Endodermal cell (in vitro differentiated cells): ENCODE data around the gene NDEL1. TPM values are rescaled to one million over a fixed set of nuclear protein-coding genes. Genes with fewer than 3 reads are reported as not detected.

ENCODE experiments used
- DNase-seq: peaks from one replicate; pipeline ENCODE4 v3.0.0-alpha.2; 2017
- H3K27ac ChIP-seq: 2 replicates; pipeline ENCODE4 v1.5.1; 2013; ENCODE audit warnings: mild to moderate bottlenecking, low read depth, low read length, moderate library complexity
- H3K27me3 ChIP-seq: 2 replicates; pipeline ENCODE4 v1.6.1; 2013; ENCODE audit warnings: mild to moderate bottlenecking, low read length, moderate library complexity; ENCODE audit not compliant: insufficient read depth, control insufficient read depth, poor library complexity, severe bottlenecking
- H3K36me3 ChIP-seq: 2 replicates; pipeline ENCODE4 v1.7.0; 2013; ENCODE audit warnings: mild to moderate bottlenecking, low read length, moderate library complexity; ENCODE audit not compliant: control insufficient read depth, insufficient read depth
- H3K4me1 ChIP-seq: one replicate; pipeline ENCODE4 v1.7.0; 2013; ENCODE audit warnings: low read length; ENCODE audit not compliant: control insufficient read depth, insufficient read depth
- H3K4me3 ChIP-seq: 2 replicates; pipeline ENCODE4 v1.5.1; 2013; ENCODE audit warnings: mild to moderate bottlenecking, low read length, moderate library complexity
- H3K9ac ChIP-seq: 2 replicates; pipeline ENCODE4 v1.6.1; 2013; ENCODE audit warnings: mild to moderate bottlenecking, low read length, moderate library complexity; ENCODE audit not compliant: poor library complexity, severe bottlenecking; ENCODE audit errors: extremely low read depth
- H3K9me3 ChIP-seq: 2 replicates; pipeline ENCODE4 v1.6.1; 2013; ENCODE audit warnings: mild to moderate bottlenecking, low read length, moderate library complexity; ENCODE audit not compliant: control insufficient read depth
- H3K27ac Mint-ChIP-seq: 2 replicates; pipeline ENCODE4 v1.8.0; 2020; ENCODE audit warnings: mixed read lengths
- H3K27me3 Mint-ChIP-seq: 2 replicates; pipeline ENCODE4 v1.8.0; 2021; ENCODE audit warnings: mild to moderate bottlenecking, mixed read lengths; ENCODE audit not compliant: insufficient read depth
- H3K36me3 Mint-ChIP-seq: 2 replicates; pipeline ENCODE4 v1.8.0; 2020; ENCODE audit warnings: low read depth, mixed read lengths
- H3K4me1 Mint-ChIP-seq: 2 replicates; pipeline ENCODE4 v1.8.0; 2020; ENCODE audit warnings: mixed read lengths
- H3K4me3 Mint-ChIP-seq: 2 replicates; pipeline ENCODE4 v1.8.0; 2020; ENCODE audit warnings: mild to moderate bottlenecking, moderate library complexity, mixed read lengths
- H3K9me3 Mint-ChIP-seq: 2 replicates; pipeline ENCODE4 v1.8.0; 2020; ENCODE audit warnings: mild to moderate bottlenecking, mixed read lengths
- WGBS, 2 experiments: methylation state at CpG; one replicate each; pipeline versions ENCODE4 v1.1.5 to v1.1.7; 2013; ENCODE audit warnings: missing lambda C conversion rate in 2 of 2, mixed read lengths in 1 of 2; ENCODE audit not compliant: insufficient coverage in 1 of 2, insufficient read length in 1 of 2; 5-methylcytosine and 5-hydroxymethylcytosine counted together
- total RNA-seq, 2 donors: library from RNA; stranded (reverse); fragmentation: NEBNext Ultra II Directional in 1 of 2; extraction: Animal tissue kit (Norgen Biotek cat#: 25700) in 1 of 2; gene quantifications; 2 replicates in 1 of 2; 3 replicates in 1 of 2; pipeline ENCODE4 v1.2.1, GENCODE V29; 2021
- TF ChIP-seq, protein P1 (sequence below): fragments of 200-600 bp; sonication (generic); conservative IDR thresholded peaks from 2 replicates; pipeline ENCODE4 v1.5.0; 2021; ENCODE audit warnings: antibody characterized with exemption, mild to moderate bottlenecking

Gene NDEL1
- total RNA-seq, 2 donors from 2014 or later: 60.4 to 61.2 TPM

DNA sequence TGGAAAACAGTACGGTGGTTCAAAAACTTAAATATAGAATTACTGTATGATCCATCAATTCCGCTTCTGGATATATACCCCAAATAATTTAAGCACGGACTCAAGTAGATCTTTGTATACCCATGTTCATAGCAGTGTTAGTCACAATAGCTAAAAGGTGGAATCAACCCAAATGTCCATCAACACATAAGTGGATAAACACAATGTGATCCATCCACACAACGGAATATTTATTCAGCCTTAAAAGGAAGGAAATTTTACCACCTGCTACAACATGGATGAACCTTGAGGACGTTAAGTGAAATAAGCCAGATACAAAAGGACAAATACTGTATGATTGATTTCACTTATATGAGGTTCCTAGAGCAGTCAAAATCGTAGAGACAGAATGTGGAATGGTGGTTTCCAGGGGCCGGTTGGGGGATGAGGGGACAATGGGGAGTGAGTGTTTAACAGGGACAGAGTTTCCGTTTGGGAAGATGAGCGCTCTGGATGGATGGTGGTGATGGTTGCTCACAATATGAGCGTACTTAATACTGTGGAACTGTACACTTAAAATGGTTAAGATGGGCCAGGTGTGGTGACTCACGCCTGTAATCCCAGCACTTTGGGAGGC is 32.7 kb upstream of the NDEL1 start:
- Histone ChIP-seq H3K27ac (no peak overlapping the region), H3K9ac (no peak overlapping the region), H3K36me3 (no peaks in the 10 kb centered on the region), H3K9me3 (no peaks in the 10 kb centered on the region), H3K27me3 (no peaks in the 10 kb centered on the region), H3K4me1 (no peaks in the 10 kb centered on the region), H3K4me3 (no peak overlapping the region)
- no peak overlapping the region for H3K4me3 Mint-ChIP-seq
- H3K4me1 Mint-ChIP-seq: no peaks in the 10 kb centered on the region
- TF ChIP-seq, protein P1, sequence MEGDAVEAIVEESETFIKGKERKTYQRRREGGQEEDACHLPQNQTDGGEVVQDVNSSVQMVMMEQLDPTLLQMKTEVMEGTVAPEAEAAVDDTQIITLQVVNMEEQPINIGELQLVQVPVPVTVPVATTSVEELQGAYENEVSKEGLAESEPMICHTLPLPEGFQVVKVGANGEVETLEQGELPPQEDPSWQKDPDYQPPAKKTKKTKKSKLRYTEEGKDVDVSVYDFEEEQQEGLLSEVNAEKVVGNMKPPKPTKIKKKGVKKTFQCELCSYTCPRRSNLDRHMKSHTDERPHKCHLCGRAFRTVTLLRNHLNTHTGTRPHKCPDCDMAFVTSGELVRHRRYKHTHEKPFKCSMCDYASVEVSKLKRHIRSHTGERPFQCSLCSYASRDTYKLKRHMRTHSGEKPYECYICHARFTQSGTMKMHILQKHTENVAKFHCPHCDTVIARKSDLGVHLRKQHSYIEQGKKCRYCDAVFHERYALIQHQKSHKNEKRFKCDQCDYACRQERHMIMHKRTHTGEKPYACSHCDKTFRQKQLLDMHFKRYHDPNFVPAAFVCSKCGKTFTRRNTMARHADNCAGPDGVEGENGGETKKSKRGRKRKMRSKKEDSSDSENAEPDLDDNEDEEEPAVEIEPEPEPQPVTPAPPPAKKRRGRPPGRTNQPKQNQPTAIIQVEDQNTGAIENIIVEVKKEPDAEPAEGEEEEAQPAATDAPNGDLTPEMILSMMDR: no peak
- DNase-seq: no peak
- no peak overlapping the region for H3K27ac Mint-ChIP-seq
- H3K9me3 Mint-ChIP-seq: no peaks in the 10 kb centered on the region
- H3K27me3 Mint-ChIP-seq: peaks cover 10% of the 10 kb centered on the region
- no peaks in the 10 kb centered on the region for H3K36me3 Mint-ChIP-seq
- 88 to 91% methylated on average over 10 to 11 of the region's 11 CpGs for WGBS, 2 experiments

GRCh38 chr17:8405499-8406016 is 30.1 kb upstream of the NDEL1 start:
- Histone ChIP-seq H3K9me3 (no peaks in the 10 kb centered on the region), H3K27me3 (no peaks in the 10 kb centered on the region), H3K4me1 (no peaks in the 10 kb centered on the region), H3K4me3 (no peak overlapping the region), H3K27ac (no peak overlapping the region), H3K36me3 (no peaks in the 10 kb centered on the region), H3K9ac (no peak overlapping the region)
- no peak overlapping the region for H3K27ac Mint-ChIP-seq
- 92 to 100% methylated on average over 5 to 11 of the region's 11 CpGs for WGBS, 2 experiments
- H3K9me3 Mint-ChIP-seq: no peaks in the 10 kb centered on the region
- H3K4me1 Mint-ChIP-seq: peaks cover 6% of the 10 kb centered on the region
- no peak for DNase-seq
- TF ChIP-seq, protein P1: no peak
- no peak overlapping the region for H3K4me3 Mint-ChIP-seq
- H3K27me3 Mint-ChIP-seq: peaks cover 4% of the 10 kb centered on the region
- H3K36me3 Mint-ChIP-seq: no peaks in the 10 kb centered on the region

DNA sequence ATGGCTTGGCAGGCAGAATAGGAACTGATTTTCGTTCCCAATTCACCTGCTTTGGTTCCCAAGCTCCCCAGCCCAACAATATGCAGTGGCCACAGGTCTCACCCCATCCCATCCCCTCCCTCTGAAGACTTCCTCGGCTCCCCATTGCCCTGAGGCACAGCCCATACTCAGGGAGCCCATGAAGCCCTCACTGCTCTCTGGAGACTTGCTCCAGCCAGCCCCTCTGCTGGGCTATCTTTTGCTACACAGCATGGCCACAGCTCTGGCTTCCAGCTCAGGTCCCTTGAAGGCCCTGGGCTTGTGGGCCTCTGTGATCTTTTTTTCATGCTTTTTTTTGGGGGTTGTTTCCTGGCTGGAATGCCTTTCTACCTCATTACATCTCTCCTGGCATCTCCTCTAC is 29.5 kb upstream of the NDEL1 start:
- no peaks in the 10 kb centered on the region for H3K27me3 ChIP-seq
- H3K27ac Mint-ChIP-seq: no peak overlapping the region
- TF ChIP-seq, protein P1: no peak
- H3K4me1 ChIP-seq: no peaks in the 10 kb centered on the region
- no peak overlapping the region for H3K27ac ChIP-seq
- DNase-seq: no peak
- H3K4me1 Mint-ChIP-seq: peaks cover 6% of the 10 kb centered on the region
- H3K9me3 Mint-ChIP-seq: no peaks in the 10 kb centered on the region
- H3K27me3 Mint-ChIP-seq: peaks cover 4% of the 10 kb centered on the region
- no peaks in the 10 kb centered on the region for H3K36me3 Mint-ChIP-seq
- H3K9ac ChIP-seq: no peak overlapping the region
- no peak overlapping the region for H3K4me3 Mint-ChIP-seq
- WGBS, 2 experiments: 79 to 83% methylated on average over 1 to 2 of the region's 2 CpGs
- H3K4me3 ChIP-seq: no peak overlapping the region
- H3K9me3 ChIP-seq: no peaks in the 10 kb centered on the region
- no peaks in the 10 kb centered on the region for H3K36me3 ChIP-seq
